ENCODE results near the gene USP33. TPM values are rescaled to one million over a fixed set of nuclear protein-coding genes. Genes with fewer than 3 reads are reported as not detected.

USP33 gene
- total RNA-seq, 1 experiment from 2014 or later = 61.6 TPM

DNA sequence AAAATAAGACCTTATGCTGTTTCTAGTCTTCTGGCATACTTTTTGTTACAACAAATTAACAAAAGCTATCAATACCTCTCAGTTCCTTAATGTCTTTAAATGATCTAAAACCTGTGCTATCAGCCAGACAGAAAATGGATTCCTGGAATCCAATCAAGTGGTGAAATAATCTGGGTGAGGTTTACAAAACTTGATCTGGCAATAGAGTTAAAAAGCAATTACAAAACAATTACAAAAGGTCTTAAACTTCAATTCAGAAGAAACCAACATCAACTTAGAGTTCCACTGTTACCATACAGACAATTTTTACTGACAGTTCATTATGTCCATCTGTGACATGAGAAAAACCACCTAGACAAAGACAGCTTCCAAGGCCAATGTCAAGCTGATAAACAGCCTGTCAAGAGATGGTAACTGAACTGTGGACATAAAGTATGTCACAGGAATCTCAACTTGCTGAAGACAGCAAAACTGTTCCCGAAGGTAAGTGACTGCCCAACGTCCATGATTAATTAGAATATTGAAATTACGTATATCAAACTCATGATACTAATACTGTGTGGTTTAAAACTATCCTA, 94.6 kb downstream of the USP33 start:
- DNase-seq (ENCODE audit: low spot score) (no peak), ATAC-seq (no peak)
- H3K27ac Mint-ChIP-seq = peak overlapping the region; percentile 55; the same call in 1 of the 2 replicates
- no peak for TF ChIP-seq ELF4 (CRISPR knock-in tag; IDR thresholded peaks at IDR 0.05; ENCODE audit: low read depth)
- no peak for TF ChIP-seq TEAD1 (CRISPR knock-in tag; IDR thresholded peaks at IDR 0.05)
- TF ChIP-seq ESRRA (CRISPR knock-in tag; IDR thresholded peaks at IDR 0.05; ENCODE audit: borderline replicate concordance) = no peak
- TF ChIP-seq, protein P1, sequence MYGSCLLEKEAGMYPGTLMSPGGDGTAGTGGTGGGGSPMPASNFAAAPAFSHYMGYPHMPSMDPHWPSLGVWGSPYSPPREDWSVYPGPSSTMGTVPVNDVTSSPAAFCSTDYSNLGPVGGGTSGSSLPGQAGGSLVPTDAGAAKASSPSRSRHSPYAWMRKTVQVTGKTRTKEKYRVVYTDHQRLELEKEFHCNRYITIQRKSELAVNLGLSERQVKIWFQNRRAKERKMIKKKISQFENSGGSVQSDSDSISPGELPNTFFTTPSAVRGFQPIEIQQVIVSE (CRISPR knock-in tag; IDR thresholded peaks at IDR 0.05; ENCODE audit: borderline replicate concordance) = no peak
- TF ChIP-seq CREB1 (CRISPR knock-in tag; IDR thresholded peaks at IDR 0.05) = no peak
- TF ChIP-seq, protein P2, sequence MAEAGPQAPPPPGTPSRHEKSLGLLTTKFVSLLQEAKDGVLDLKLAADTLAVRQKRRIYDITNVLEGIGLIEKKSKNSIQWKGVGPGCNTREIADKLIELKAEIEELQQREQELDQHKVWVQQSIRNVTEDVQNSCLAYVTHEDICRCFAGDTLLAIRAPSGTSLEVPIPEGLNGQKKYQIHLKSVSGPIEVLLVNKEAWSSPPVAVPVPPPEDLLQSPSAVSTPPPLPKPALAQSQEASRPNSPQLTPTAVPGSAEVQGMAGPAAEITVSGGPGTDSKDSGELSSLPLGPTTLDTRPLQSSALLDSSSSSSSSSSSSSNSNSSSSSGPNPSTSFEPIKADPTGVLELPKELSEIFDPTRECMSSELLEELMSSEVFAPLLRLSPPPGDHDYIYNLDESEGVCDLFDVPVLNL (CRISPR knock-in tag; IDR thresholded peaks at IDR 0.05; ENCODE audit: borderline replicate concordance, low read depth) = no peak
- TF ChIP-seq, protein P3, sequence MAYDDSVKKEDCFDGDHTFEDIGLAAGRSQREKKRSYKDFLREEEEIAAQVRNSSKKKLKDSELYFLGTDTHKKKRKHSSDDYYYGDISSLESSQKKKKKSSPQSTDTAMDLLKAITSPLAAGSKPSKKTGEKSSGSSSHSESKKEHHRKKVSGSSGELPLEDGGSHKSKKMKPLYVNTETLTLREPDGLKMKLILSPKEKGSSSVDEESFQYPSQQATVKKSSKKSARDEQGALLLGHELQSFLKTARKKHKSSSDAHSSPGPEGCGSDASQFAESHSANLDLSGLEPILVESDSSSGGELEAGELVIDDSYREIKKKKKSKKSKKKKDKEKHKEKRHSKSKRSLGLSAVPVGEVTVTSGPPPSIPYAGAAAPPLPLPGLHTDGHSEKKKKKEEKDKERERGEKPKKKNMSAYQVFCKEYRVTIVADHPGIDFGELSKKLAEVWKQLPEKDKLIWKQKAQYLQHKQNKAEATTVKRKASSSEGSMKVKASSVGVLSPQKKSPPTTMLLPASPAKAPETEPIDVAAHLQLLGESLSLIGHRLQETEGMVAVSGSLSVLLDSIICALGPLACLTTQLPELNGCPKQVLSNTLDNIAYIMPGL (CRISPR knock-in tag; IDR thresholded peaks at IDR 0.05) = no peak
- no peak for TF ChIP-seq SMAD4 (CRISPR knock-in tag; IDR thresholded peaks at IDR 0.05)
- TF ChIP-seq, protein P4, sequence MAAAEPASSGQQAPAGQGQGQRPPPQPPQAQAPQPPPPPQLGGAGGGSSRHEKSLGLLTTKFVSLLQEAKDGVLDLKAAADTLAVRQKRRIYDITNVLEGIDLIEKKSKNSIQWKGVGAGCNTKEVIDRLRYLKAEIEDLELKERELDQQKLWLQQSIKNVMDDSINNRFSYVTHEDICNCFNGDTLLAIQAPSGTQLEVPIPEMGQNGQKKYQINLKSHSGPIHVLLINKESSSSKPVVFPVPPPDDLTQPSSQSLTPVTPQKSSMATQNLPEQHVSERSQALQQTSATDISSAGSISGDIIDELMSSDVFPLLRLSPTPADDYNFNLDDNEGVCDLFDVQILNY (CRISPR knock-in tag; IDR thresholded peaks at IDR 0.05) = no peak
- TF ChIP-seq ZNF423 (CRISPR knock-in tag; IDR thresholded peaks at IDR 0.05) = no peak
- TF ChIP-seq EMX1 (CRISPR knock-in tag; IDR thresholded peaks at IDR 0.05) = no peak
- TF ChIP-seq, protein P5, sequence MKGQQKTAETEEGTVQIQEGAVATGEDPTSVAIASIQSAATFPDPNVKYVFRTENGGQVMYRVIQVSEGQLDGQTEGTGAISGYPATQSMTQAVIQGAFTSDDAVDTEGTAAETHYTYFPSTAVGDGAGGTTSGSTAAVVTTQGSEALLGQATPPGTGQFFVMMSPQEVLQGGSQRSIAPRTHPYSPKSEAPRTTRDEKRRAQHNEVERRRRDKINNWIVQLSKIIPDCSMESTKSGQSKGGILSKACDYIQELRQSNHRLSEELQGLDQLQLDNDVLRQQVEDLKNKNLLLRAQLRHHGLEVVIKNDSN (CRISPR knock-in tag; IDR thresholded peaks at IDR 0.05) = no peak
- no peak for TF ChIP-seq ZBTB21 (CRISPR knock-in tag; IDR thresholded peaks at IDR 0.05; ENCODE audit: borderline replicate concordance)
- TF ChIP-seq TEAD4 (CRISPR knock-in tag; IDR thresholded peaks at IDR 0.05) = no peak
- no peak for TF ChIP-seq NR2C2 (CRISPR knock-in tag; IDR thresholded peaks at IDR 0.05)
- TF ChIP-seq ZNF416 (CRISPR knock-in tag; IDR thresholded peaks at IDR 0.05) = no peak
- no peaks in the 10 kb centered on the region for H3K36me3 Mint-ChIP-seq
- H3K27me3 Mint-ChIP-seq (ENCODE audit: low read depth) = no peaks in the 10 kb centered on the region
- no peak overlapping the region for H3K4me3 Mint-ChIP-seq
- H3K9me3 Mint-ChIP-seq = 0 out of 2 replicates have a peak, but pooled peaks cover 9% of the 10 kb centered on the region
- POLR2A ChIA-PET = no interaction called here
- H3K4me1 Mint-ChIP-seq = peaks cover 3% of the 10 kb centered on the region
- CTCF ChIA-PET = no interaction called here

DNA sequence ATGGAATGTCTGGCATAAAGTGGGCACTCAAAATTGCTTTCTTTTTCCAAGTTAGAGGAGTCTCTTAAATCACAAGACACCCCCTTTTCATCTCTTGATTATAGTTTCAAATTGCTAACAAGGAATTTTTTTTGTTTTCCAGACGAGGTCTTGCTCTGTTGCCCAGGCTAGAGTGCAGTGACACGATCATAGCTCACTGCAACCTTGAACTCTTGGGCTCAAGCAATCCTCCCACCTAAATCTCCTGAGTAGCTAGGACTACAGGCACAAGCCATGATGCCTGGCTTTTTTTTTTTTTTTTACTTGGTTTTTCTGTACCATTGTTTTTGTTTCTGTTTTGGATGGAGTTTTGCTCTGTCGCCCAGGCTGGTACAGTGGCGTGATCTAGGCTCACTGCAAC, 98.0 kb downstream of the USP33 start:
- no peaks in the 10 kb centered on the region for H3K36me3 Mint-ChIP-seq
- CTCF ChIA-PET = interaction anchor here (0.6 kb wide), 1 partner anchor 221 kb away, joined by 3 read pairs; no protein-coding TSS in a partner anchor
- TF ChIP-seq FOXJ3 (CRISPR knock-in tag; IDR thresholded peaks at IDR 0.05; ENCODE audit: borderline replicate concordance) = no peak
- TF ChIP-seq ZBTB21 (CRISPR knock-in tag; IDR thresholded peaks at IDR 0.05; ENCODE audit: borderline replicate concordance) = no peak
- no peak for TF ChIP-seq CBFB (CRISPR knock-in tag; IDR thresholded peaks at IDR 0.05; ENCODE audit: low read depth)
- TF ChIP-seq, protein P6, sequence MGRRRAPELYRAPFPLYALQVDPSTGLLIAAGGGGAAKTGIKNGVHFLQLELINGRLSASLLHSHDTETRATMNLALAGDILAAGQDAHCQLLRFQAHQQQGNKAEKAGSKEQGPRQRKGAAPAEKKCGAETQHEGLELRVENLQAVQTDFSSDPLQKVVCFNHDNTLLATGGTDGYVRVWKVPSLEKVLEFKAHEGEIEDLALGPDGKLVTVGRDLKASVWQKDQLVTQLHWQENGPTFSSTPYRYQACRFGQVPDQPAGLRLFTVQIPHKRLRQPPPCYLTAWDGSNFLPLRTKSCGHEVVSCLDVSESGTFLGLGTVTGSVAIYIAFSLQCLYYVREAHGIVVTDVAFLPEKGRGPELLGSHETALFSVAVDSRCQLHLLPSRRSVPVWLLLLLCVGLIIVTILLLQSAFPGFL (CRISPR knock-in tag; IDR thresholded peaks at IDR 0.05; ENCODE audit: borderline replicate concordance) = no peak
- TF ChIP-seq, protein P3 (CRISPR knock-in tag; IDR thresholded peaks at IDR 0.05) = no peak
- no peaks in the 10 kb centered on the region for H3K27me3 Mint-ChIP-seq (ENCODE audit: low read depth)
- ATAC-seq (no peak), DNase-seq (ENCODE audit: low spot score) (no peak)
- no peak overlapping the region; the same call in 1 of the 2 replicates for H3K27ac Mint-ChIP-seq
- H3K9me3 Mint-ChIP-seq = 0 out of 2 replicates have a peak, but pooled peaks cover 9% of the 10 kb centered on the region
- H3K4me1 Mint-ChIP-seq = no peaks in the 10 kb centered on the region
- POLR2A ChIA-PET = no interaction called here
- H3K4me3 Mint-ChIP-seq = no peak overlapping the region

Measured in WTC11 (cell line).